GM19467 (cell line): Measurements from ENCODE around the gene VASH1.

Source experiments
- ATAC-seq: cut with Tn5 transposase; IDR thresholded peaks from one replicate; pipeline ENCODE4 v1.9.1; 2021; ENCODE audit warnings: mild to moderate bottlenecking, moderate library complexity; ENCODE audit not compliant: unreplicated experiment

VASH1 gene

DNA sequence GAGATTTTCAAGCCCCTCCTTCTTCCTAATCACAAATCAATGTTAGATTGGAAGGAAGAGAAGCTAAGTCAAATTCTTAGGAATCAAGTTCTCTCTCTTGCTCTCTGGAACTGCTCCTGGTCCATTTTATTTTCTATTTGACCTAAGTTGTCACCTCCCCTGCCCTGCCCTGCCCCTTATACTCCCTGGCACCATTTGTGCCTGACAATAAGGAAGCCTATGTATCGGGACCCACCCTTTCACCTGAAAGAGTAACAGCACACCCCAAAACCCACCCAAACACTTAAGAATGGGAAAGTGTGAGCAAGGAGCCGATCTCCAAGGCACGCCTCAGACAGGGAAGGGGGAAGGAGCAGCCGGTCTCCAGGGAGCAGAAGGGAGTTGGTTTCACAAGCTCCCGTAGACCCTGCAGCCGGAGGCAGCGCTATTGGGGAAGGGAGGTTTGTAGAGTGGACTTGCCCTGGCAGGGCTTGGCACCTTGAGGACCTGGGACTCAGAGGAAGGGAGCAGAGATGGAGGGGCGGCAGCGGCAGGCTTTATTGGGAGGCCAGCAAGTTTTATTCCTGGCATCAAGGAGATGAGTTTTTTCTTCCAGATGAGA, 66.5 kb downstream of the VASH1 start:
- no peak for ATAC-seq

- no peak for ATAC-seq
These were observed 67.2 kb downstream of the VASH1 start for GRCh38 chr14:76828339-76829012.

DNA sequence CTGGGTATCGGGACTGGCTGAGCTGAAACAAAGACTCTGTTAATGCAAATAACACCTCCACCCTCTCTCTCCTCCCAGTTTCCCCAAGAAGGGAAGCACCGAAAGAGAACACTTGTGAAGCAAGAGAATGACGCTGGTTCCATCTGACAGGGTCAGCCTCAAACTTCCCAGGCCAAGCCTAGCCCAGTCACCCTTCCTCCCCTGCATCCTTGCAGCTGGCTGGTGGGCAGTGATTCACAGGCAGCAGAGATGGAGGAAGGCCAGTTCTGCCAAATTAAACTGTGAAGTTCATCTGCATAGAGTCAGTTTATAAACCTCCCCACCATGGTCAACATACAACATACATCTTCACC, 67.7 kb downstream of the VASH1 start:
- no peak for ATAC-seq

DNA sequence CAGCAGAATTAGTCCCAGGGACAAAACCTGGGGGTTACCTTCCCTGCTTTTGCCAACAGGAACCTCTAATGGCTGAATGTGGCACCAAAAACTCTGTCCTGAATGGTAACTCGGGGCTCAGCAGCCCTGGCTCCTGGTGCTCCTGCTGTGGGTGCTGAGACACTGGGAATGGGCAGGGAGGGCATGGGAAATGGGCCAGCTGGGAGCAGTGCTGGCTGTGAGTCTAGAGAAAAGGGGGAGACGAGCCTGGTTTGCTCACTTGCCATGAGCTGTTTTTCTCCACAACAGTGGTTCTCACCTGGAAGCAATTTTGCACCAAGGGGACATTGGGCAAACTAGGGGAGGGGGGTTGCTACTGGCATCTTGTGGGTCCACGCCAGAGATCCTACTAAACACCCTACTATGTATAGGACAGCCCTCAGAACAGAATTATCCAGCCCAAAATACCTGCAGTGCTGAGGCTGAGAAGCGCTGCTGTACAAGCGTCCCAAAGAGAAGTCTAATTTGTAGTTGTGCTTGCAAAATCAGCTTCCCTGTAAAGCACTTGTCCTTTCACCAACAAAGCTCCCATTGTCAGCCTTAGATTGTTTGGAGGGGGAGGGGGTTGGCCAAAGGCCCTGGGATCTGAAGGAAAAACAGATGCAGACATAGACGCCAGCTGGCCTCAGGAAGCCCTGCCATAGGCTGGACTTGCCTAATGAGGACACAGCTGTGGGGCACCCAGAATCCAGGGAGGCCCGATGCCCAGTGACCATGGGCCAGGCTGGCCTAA, 68.6 kb downstream of the VASH1 start:
- no peak for ATAC-seq

DNA sequence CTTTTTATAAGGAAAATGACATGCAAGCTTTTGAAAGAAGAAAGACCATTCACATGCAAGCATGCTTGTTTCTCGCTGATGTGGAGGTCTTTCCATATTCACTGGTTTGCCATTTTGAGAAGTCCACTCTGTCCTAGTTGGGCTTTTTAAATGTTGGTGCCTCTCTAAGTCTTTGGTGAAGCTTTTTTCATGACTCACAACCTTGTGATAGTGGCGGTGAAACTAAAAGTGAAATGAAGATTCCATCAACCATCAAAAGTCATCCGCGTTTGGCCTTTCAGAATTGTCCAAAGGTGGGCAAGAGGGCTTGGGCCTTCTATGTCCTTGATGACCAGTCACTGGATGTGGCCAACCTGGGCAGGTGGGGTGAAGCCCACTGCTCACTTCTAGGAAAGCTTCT, 69.3 kb downstream of the VASH1 start:
- ATAC-seq = no peak

DNA sequence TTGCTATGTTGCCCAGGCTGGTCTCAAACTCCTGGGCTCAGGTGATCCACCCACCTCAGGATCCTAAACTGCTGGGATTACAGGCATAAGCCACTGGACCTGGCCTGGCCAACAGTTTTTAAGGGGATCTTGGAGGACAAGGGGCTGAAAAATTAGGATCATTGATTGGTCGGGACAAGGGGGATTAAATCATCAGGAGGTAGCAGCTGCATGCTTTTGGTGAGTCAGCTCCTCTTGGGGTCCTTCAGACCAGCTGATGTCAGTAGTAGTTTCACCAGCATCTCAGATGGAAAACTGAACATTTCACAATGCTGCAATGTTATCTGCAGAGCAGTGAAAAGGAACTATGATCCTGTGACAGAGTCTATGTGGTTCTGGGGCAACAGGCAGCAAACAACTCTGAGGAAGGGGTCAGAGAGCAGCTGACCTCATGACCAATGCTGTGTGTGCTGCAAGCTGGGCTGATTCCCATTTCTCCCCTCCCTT, 71.3 kb downstream of the VASH1 start:
- ATAC-seq = no peak
